ENCODE results near the gene MED12L.

GRCh38 chr3:151236316-151236715 is 150.9 kb downstream of the MED12L start:
- TF ChIP-seq CTCF (conservative IDR thresholded peaks at IDR 0.05; ENCODE audit: low read length) (no peak), EZH2phosphoT487 (IDR thresholded peaks at IDR 0.05; ENCODE audit: borderline replicate concordance, low read depth, low read length) (no peak)

All from OCI-LY7 (cell line).